ENCODE data around the gene IFT20.
"Not testable (repeated sequence)": the region's sequence is repeated elsewhere in the genome, so short reads cannot be mapped to it uniquely, and the experiment has no call there.

IFT20 gene

GRCh38 chr17:28298449-28298848 lies 36.8 kb downstream of the IFT20 start:
- TF ChIP-seq CTCF (IDR thresholded peaks at IDR 0.05; ENCODE audit: insufficient read depth, low read length, missing control alignments): no peak
- H3K4me3 ChIP-seq (ENCODE audit: low read depth, low read length): no peak overlapping the region
- no peak for DNase-seq (ENCODE audit: low read depth, low spot score)
- POLR2A ChIA-PET: no interaction called here
- CTCF ChIA-PET: no interaction called here

DNA sequence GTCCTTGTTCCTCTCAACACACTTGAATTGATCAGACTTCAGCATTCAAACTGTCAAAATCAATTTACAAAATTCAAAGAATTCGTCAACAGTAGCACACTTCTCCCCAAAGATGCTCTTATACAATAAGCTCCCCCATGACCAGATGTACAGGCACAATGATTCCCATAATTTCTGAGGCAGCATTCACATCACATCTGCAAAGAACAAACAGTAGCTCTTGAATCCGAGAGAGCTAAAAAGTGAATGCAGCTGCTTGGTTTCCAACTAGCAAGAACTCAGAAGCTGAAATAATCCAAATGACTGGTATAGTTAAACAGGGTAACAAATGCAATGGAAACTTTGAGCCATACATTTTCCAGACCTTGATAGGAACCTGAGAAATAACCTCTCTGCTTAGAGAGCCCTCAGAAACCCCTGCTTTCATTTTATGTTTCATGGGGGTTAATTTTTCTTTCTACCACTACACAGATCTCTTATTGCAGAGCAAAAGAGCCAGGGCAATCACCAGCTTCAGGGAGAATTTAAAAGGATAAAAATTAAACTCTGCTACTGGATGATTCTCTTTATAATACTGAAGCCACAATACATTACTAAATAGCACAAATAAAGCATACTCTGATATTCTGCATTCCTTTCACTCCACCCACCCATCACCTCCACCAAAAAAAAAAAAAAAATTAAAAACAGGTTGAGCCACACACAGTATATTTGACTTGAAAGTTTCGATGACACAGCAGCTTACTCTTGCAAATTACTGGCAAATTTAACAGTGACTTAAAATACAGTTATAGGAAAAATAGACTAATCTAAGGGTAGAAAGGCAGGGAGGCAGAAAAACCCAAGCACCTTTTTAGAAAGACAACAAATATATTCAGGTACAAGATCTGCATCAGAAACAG lies 39.3 kb downstream of the IFT20 start:
- ChIA-PET POLR2A (no interaction called here), CTCF (interaction anchor here (1.4 kb wide), 1 partner anchor 8 kb away, joined by 3 read pairs; no protein-coding TSS in a partner anchor)
- no peak overlapping the region for H3K4me3 ChIP-seq (ENCODE audit: low read depth, low read length)
- no peak for TF ChIP-seq CTCF (IDR thresholded peaks at IDR 0.05; ENCODE audit: insufficient read depth, low read length, missing control alignments)
- DNase-seq (ENCODE audit: low read depth, low spot score): no peak

DNA sequence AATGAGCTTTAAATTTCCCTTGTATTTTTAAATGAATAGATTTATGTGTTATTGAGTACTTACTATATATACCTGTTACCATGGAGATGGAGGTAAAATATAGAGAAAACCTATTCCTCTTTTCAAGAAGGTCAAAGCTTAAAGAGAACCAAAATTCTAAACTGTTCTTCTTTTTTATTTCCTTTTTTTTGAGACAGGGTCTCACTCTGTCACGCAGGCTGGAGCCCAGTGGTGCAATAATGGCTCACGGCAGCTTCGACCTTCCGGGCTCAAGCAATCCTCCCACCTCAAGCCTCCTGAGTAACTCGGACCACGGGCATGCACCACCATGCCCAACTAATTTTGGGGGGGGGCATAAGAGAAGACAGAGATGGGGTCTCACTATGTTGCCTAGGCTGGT lies 41.3 kb downstream of the IFT20 start:
- no peak overlapping the region for H3K4me3 ChIP-seq (ENCODE audit: low read depth, low read length)
- TF ChIP-seq CTCF (IDR thresholded peaks at IDR 0.05; ENCODE audit: insufficient read depth, low read length, missing control alignments): no peak
- POLR2A ChIA-PET: no interaction called here
- DNase-seq (ENCODE audit: low read depth, low spot score): no peak
- CTCF ChIA-PET: interaction anchor here (0.7 to 1.2 kb wide), 2 partner anchors 9 to 518 kb away, joined by 3 read pairs; no protein-coding TSS in a partner anchor

GRCh38 chr17:28292878-28293277 lies 42.4 kb downstream of the IFT20 start:
- CTCF ChIA-PET: interaction anchor here (1.0 kb wide), 1 partner anchor 41 kb away, joined by 3 read pairs; no protein-coding TSS in a partner anchor
- DNase-seq (ENCODE audit: low read depth, low spot score); H3K4me3 ChIP-seq (ENCODE audit: low read depth, low read length); POLR2A ChIA-PET: not testable (repeated sequence)

- ChIA-PET CTCF (no interaction called here), POLR2A (no interaction called here)
- DNase-seq (ENCODE audit: low read depth, low spot score): no peak
- H3K4me3 ChIP-seq (ENCODE audit: low read depth, low read length): no peak overlapping the region
- no peak for TF ChIP-seq CTCF (IDR thresholded peaks at IDR 0.05; ENCODE audit: insufficient read depth, low read length, missing control alignments)
These were observed 43.4 kb downstream of the IFT20 start for GRCh38 chr17:28291780-28292330.

- ChIA-PET POLR2A (no interaction called here), CTCF (interaction anchor here (0.8 to 1.2 kb wide), 3 partner anchors 23 to 41 kb away, joined by 3 to 4 read pairs (median 3); no protein-coding TSS in a partner anchor)
- H3K4me3 ChIP-seq (ENCODE audit: low read depth, low read length): no peak overlapping the region
- no peak for DNase-seq (ENCODE audit: low read depth, low spot score)
- TF ChIP-seq CTCF (IDR thresholded peaks at IDR 0.05; ENCODE audit: insufficient read depth, low read length, missing control alignments): no peak
These were observed 44.6 kb downstream of the IFT20 start for GRCh38 chr17:28290703-28291102.
